GM23248 (cell line): ENCODE results near the gene CCL13.

Experiments
- EZH2 ChIP-seq: fragments of 200-600 bp; sonication (generic); IDR thresholded peaks from 2 replicates; pipeline ENCODE4 v1.6.1; 2018; ENCODE audit warnings: antibody characterized with exemption, mild to moderate bottlenecking; ENCODE audit not compliant: insufficient read depth, poor library complexity, severe bottlenecking
- EZH2phosphoT487 ChIP-seq: fragments of 200-600 bp; sonication (generic); IDR thresholded peaks from 2 replicates; pipeline ENCODE4 v1.6.1; 2018; ENCODE audit warnings: antibody characterized with exemption, moderate library complexity, mild to moderate bottlenecking, low read depth; ENCODE audit not compliant: insufficient read depth

- TF ChIP-seq EZH2phosphoT487, result no peak
- no peak for TF ChIP-seq EZH2
Observed at GRCh38 chr17:34318474-34318873, 37.8 kb upstream of the CCL13 start.
